Activated CD8-positive, alpha-beta memory T cell treated with anti-CD3 and anti-CD28 coated beads for 36 hours (primary cell): Measurements from ENCODE around the gene NANOG. TPM values are rescaled to one million over a fixed set of nuclear protein-coding genes. Genes with fewer than 3 reads are reported as not detected.
"Not testable (repeated sequence)": the region's sequence is repeated elsewhere in the genome, so short reads cannot be mapped to it uniquely, and the experiment has no call there.

Experiments used
- CTCF ChIA-PET: fragments of 350-600 bp; sonication (Branson Sonifier 250); formaldehyde crosslinking; loops from one replicate; lab custom pipeline; 2021; ENCODE audit warnings: antibody characterized with exemption; lab: Charles Lee
- POLR2A ChIA-PET: fragments of 350-600 bp; sonication (Branson Sonifier 250); formaldehyde crosslinking; loops from one replicate; lab custom pipeline; 2021; ENCODE audit warnings: antibody characterized with exemption; lab: Charles Lee
- total RNA-seq, 2 experiments: library from RNA; stranded (reverse); gene quantifications; one replicate each; pipeline ENCODE4 v1.2.3, GENCODE V29; 2021

NANOG gene
- total RNA-seq, 2 experiments from 2014 or later = not detected

- ChIA-PET POLR2A (no interaction called here), CTCF (interaction anchor here (0.6 kb wide), 1 partner anchor 183 kb away, joined by 3 read pairs; no protein-coding TSS in a partner anchor)
These were observed 54.9 kb downstream of the NANOG start for GRCh38 chr12:7844116-7844515.

- POLR2A ChIA-PET = not testable (repeated sequence)
- CTCF ChIA-PET = interaction anchor here (0.6 kb wide), 1 partner anchor 16 kb away, joined by 3 read pairs; no protein-coding TSS in a partner anchor
These were observed 58.3 kb downstream of the NANOG start for GRCh38 chr12:7847226-7848097.

- POLR2A ChIA-PET = not testable (repeated sequence)
- CTCF ChIA-PET = interaction anchor here (0.6 kb wide), 1 partner anchor 17 kb away, joined by 3 read pairs; no protein-coding TSS in a partner anchor
These were observed 58.9 kb downstream of the NANOG start for GRCh38 chr12:7848098-7848422.

Other genes with a start within 250 kb of the NANOG start
- not detected for gene APOBEC1, start 123.5 kb upstream of the NANOG start, total RNA-seq
- not detected for gene GDF3, start 93.6 kb upstream of the NANOG start, total RNA-seq
- gene DPPA3, start 78.0 kb upstream of the NANOG start, total RNA-seq = not detected
- not detected for gene CLEC4C, start 42.0 kb upstream of the NANOG start, total RNA-seq
- gene NANOGNB, start 24.2 kb upstream of the NANOG start, total RNA-seq = not detected
- under 1 TPM; 0.15 to 0.17 TPM for gene SLC2A14, start 83.5 kb downstream of the NANOG start, total RNA-seq
- gene SLC2A3, start 146.8 kb downstream of the NANOG start, total RNA-seq = 100 to 1,000 TPM; 172 to 178 TPM
- 10 to 100 TPM; 19.3 to 20.3 TPM for gene FOXJ2, start 243.3 kb downstream of the NANOG start, total RNA-seq